HepG2 (cell line): Measurements from ENCODE around the gene VWA3B. TPM values are rescaled to one million over a fixed set of nuclear protein-coding genes. Genes with fewer than 3 reads are reported as not detected.

ENCODE experiments used
- ATAC-seq: fragments of 200-7000 bp; cut with Tn5 transposase; 3 replicates; pipeline ENCODE4 v1.9.1; 2020; ENCODE audit warnings: mild to moderate bottlenecking, moderate library complexity
- BruUV-seq: library from RNA; stranded (reverse); fragments of 400-500 nt; replicated peaks from 2 replicates; lab custom pipeline; 2021; lab: Mats Ljungman, UMichigan
- CTCF ChIA-PET: fragments of 300-600 bp; formaldehyde crosslinking; extraction: SDS; loops from one replicate; lab custom pipeline; 2021; ENCODE audit warnings: low total read pairs, inconsistent platforms, low intra/inter-chr PET ratio; lab: Yijun Ruan, JAX
- POLR2A ChIA-PET: fragments of 350-600 bp; sonication (Branson Sonifier 250); formaldehyde crosslinking; loops from one replicate; lab custom pipeline; 2020; ENCODE audit warnings: antibody characterized with exemption, inconsistent platforms; lab: Yijun Ruan, JAX
- DNase-seq: peaks from one replicate; pipeline ENCODE4 v3.0.0-alpha.2; 2015; ENCODE audit warnings: low spot score
- FAIRE-seq: peaks from 3 replicates; lab custom pipeline; 2011; peaks lifted over from hg19 to GRCh38; lab: Jason Lieb, UNC
- H2AFZ ChIP-seq: one replicate; pipeline ENCODE4 v1.6.1; 2011; ENCODE audit warnings: low read length, inconsistent platforms
- H3K27ac ChIP-seq: fragments of 300-600 bp; 3 replicates; pipeline ENCODE4 v1.8.0; 2011; ENCODE audit warnings: mixed run types, mild to moderate bottlenecking, mixed read lengths, low read length, inconsistent platforms; ENCODE audit not compliant: insufficient read depth; ENCODE audit errors: extremely low read length
- H3K27me3 ChIP-seq, 2 experiments: fragments of 200-600 bp in 1 of 2; 2 replicates in 1 of 2; 3 replicates in 1 of 2; pipeline versions ENCODE4 v1.6.0 to v1.8.0; 2011; ENCODE audit warnings: low read length in 2 of 2, mild to moderate bottlenecking in 2 of 2, moderate library complexity in 2 of 2, inconsistent platforms in 1 of 2; ENCODE audit not compliant: insufficient read depth in 2 of 2, control insufficient read depth in 1 of 2
- H3K36me3 ChIP-seq, 2 experiments: fragments of 200-600 bp in 1 of 2; replicated peaks in 1 of 2; 2 replicates in 1 of 2; 3 replicates in 1 of 2; pipeline versions ENCODE4 v1.5.1 to v1.8.0; 2011; ENCODE audit warnings: low read length in 2 of 2, inconsistent platforms in 1 of 2; ENCODE audit not compliant: insufficient read depth in 2 of 2, control insufficient read depth in 1 of 2
- H3K4me1 ChIP-seq: 2 replicates; pipeline ENCODE4 v1.5.1; 2012; ENCODE audit warnings: low read length, inconsistent platforms; ENCODE audit not compliant: insufficient read depth
- H3K4me2 ChIP-seq: 2 replicates; pipeline ENCODE4 v1.6.0; 2011; ENCODE audit warnings: low read depth, low read length, inconsistent platforms
- H3K4me3 ChIP-seq, 3 experiments: fragments of 200-600 bp in 1 of 3; sonication (generic), shearing (Covaris generic) in 1 of 3; replicated peaks in 1 of 3; 2 replicates each; pipeline ENCODE4 v1.5.1; 2011 to 2016; ENCODE audit warnings: low read length in 3 of 3, inconsistent platforms in 2 of 3, low read depth in 2 of 3, mild to moderate bottlenecking in 2 of 3, control low read depth in 1 of 3, mixed read lengths in 1 of 3; ENCODE audit not compliant: insufficient read depth in 1 of 3
- H3K79me2 ChIP-seq: one replicate; pipeline ENCODE4 v1.6.1; 2011; ENCODE audit warnings: low read length, inconsistent platforms; ENCODE audit not compliant: insufficient read depth
- H3K9ac ChIP-seq: 2 replicates; pipeline ENCODE4 v1.6.0; 2011; ENCODE audit warnings: mild to moderate bottlenecking, low read depth, low read length, inconsistent platforms; ENCODE audit not compliant: insufficient read depth
- H3K9me3 ChIP-seq: 2 replicates; pipeline ENCODE4 v1.5.1; 2012; ENCODE audit warnings: mild to moderate bottlenecking, low read length
- H4K20me1 ChIP-seq: 2 replicates; pipeline ENCODE4 v1.6.0; 2011; ENCODE audit warnings: inconsistent platforms, mild to moderate bottlenecking, low read length, moderate library complexity; ENCODE audit not compliant: insufficient read depth
- CREB3 ChIP-seq: sonication (generic); formaldehyde crosslinking; IDR thresholded peaks from 2 replicates; pipeline ENCODE4 v1.5.0; 2020; ENCODE audit warnings: missing genetic modification reagents
- CSRNP2 ChIP-seq: sonication (generic); formaldehyde crosslinking; conservative IDR thresholded peaks from 2 replicates; pipeline ENCODE4 v1.8.0; 2022; ENCODE audit warnings: low read depth, missing genetic modification reagents
- DDIT3 ChIP-seq: sonication (generic); formaldehyde crosslinking; IDR thresholded peaks from 2 replicates; pipeline ENCODE4 v1.4.0; 2020; ENCODE audit warnings: mild to moderate bottlenecking, missing genetic modification reagents
- MBNL3 ChIP-seq: fragments of 250-450 bp; sonication (Bioruptor Pico); conservative IDR thresholded peaks from 2 replicates; pipeline ENCODE4 v1.8.0; 2022; ENCODE audit warnings: mild to moderate bottlenecking, inconsistent platforms
- MXD3 ChIP-seq: IDR thresholded peaks from 2 replicates; pipeline ENCODE4 v1.6.1; 2016; ENCODE audit warnings: mild to moderate bottlenecking, missing biosample characterization, missing genetic modification reagents
- PTBP1 ChIP-seq: fragments of 200-400 bp; formaldehyde crosslinking; IDR thresholded peaks from 2 replicates; pipeline ENCODE4 v1.6.1; 2018; ENCODE audit warnings: low read length, low read depth; ENCODE audit not compliant: poor library complexity, severe bottlenecking
- SIX4 ChIP-seq: sonication (generic); formaldehyde crosslinking; IDR thresholded peaks from 2 replicates; pipeline ENCODE4 v1.4.0; 2020; ENCODE audit warnings: missing genetic modification reagents
- TFE3 ChIP-seq: IDR thresholded peaks from 2 replicates; pipeline ENCODE4 v1.6.1; 2016
- ZNF160 ChIP-seq: sonication (generic); formaldehyde crosslinking; IDR thresholded peaks from 2 replicates; pipeline ENCODE4 v1.8.0; 2022; ENCODE audit warnings: mild to moderate bottlenecking, inconsistent platforms, missing genetic modification reagents
- ZNF17 ChIP-seq: sonication (generic); formaldehyde crosslinking; IDR thresholded peaks from 2 replicates; pipeline ENCODE4 v1.5.0; 2020; ENCODE audit warnings: mild to moderate bottlenecking, missing genetic modification reagents
- ZNF282 ChIP-seq: fragments of 450-650 bp; IDR thresholded peaks from 2 replicates; pipeline ENCODE4 v1.6.1; 2018; ENCODE audit not compliant: partially characterized antibody
- ZNF354B ChIP-seq: sonication (generic); formaldehyde crosslinking; IDR thresholded peaks from 2 replicates; pipeline ENCODE4 v1.8.0; 2022; ENCODE audit warnings: mild to moderate bottlenecking, missing genetic modification reagents
- ZNF460 ChIP-seq: sonication (generic); formaldehyde crosslinking; IDR thresholded peaks from 2 replicates; pipeline ENCODE4 v1.5.1; 2020; ENCODE audit warnings: missing genetic modification reagents, mild to moderate bottlenecking, borderline replicate concordance
- ZNF512B ChIP-seq: sonication (generic); formaldehyde crosslinking; IDR thresholded peaks from 2 replicates; pipeline ENCODE4 v1.5.1; 2020; ENCODE audit warnings: missing genetic modification reagents, mild to moderate bottlenecking, borderline replicate concordance
- ZNF605 ChIP-seq: sonication (generic); formaldehyde crosslinking; IDR thresholded peaks from 2 replicates; pipeline ENCODE4 v1.8.0; 2022; ENCODE audit warnings: mild to moderate bottlenecking, missing genetic modification reagents
- ZNF790 ChIP-seq: sonication (generic); formaldehyde crosslinking; IDR thresholded peaks from 2 replicates; pipeline ENCODE4 v1.8.0; 2022; ENCODE audit warnings: missing genetic modification reagents, mild to moderate bottlenecking, borderline replicate concordance
- WGBS: methylation state at CpG from one replicate; pipeline ENCODE4 v1.1.6; 2017; ENCODE audit warnings: low lambda C conversion rate; 5-methylcytosine and 5-hydroxymethylcytosine counted together
- in situ Hi-C: cut with HindIII; loops from 2 replicates; pipeline ENCODE4 v1.10.0; 2017; ENCODE audit warnings: low pct_unique_long_range_greater_than_20kb; ENCODE audit not compliant: extremely low pct_ligation_motif_present
- intact Hi-C: fragments of 100-400 bp; cut with micrococcal nuclease; formaldehyde crosslinking; loops from one replicate; pipeline ENCODE4 v1.10.0; 2022; ENCODE audit not compliant: unreplicated experiment
- polyA plus RNA-seq, 8 experiments: library from polyadenylated mRNA; depleted of rRNA in 3 of 8; stranded (reverse) in 7 of 8; unstranded in 1 of 8; fragments of >200 nt; fragmentation: Illumina TruSeq in 4 of 8; extraction: Trizol in 4 of 8; gene quantifications; 2 replicates each; pipeline versions ENCODE4 v1.2.1 to v1.2.3, GENCODE V29; 2011 to 2016; ENCODE audit warnings: low read depth in 4 of 8, missing spikeins in 1 of 8, mixed read lengths in 1 of 8; ENCODE audit not compliant: insufficient read depth in 1 of 8
- total RNA-seq, 5 experiments: library from RNA; depleted of rRNA; stranded (reverse); fragments of >200 nt; fragmentation: Illumina TruSeq; extraction: Trizol; gene quantifications; 2 replicates each; pipeline ENCODE4 v1.2.3, GENCODE V29; 2016; ENCODE audit warnings: low read depth in 1 of 5

VWA3B gene
- total and polyA plus RNA-seq, 2 of the 13 experiments (the other 11 are each of a cell fraction or from before 2014, with no cell fraction given) = not detected

GRCh38 chr2:98324181-98324580 lies 237.2 kb downstream of the VWA3B start:
- no peak overlapping the region for H3K4me2 ChIP-seq
- ATAC-seq (no peak), DNase-seq (no peak), FAIRE-seq (no peak)
- H4K20me1 ChIP-seq = no peaks in the 10 kb centered on the region
- no peak overlapping the region for H3K4me3 ChIP-seq
- H3K79me2 ChIP-seq = no peaks in the 10 kb centered on the region
- no peak overlapping the region for H3K9ac ChIP-seq
- H3K36me3 ChIP-seq = no peaks in the 10 kb centered on the region
- BruUV-seq = no TSS peak
- CTCF ChIA-PET = no interaction called here
- no peak overlapping the region for H3K27ac ChIP-seq
- intact Hi-C loops (no loop called here), in situ Hi-C loops (no loop called here)
- H3K27me3 ChIP-seq = no peaks in the 10 kb centered on the region
- WGBS = 21% methylated on average over 2 of the region's 2 CpGs
- H2AFZ ChIP-seq = no peak overlapping the region
- no peaks in the 10 kb centered on the region for H3K4me1 ChIP-seq
- H3K9me3 ChIP-seq = peaks cover 50% of the 10 kb centered on the region
- POLR2A ChIA-PET = no interaction called here
- no peak for TF ChIP-seq ZNF512B (CRISPR knock-in tag)
- no peak for TF ChIP-seq DDIT3 (CRISPR knock-in tag)
- no peak for TF ChIP-seq ZNF790 (CRISPR knock-in tag)
- TF ChIP-seq PTBP1 = no peak
- no peak for TF ChIP-seq MBNL3
- TF ChIP-seq TFE3 (CRISPR knock-in tag) = no peak
- no peak for TF ChIP-seq ZNF17 (CRISPR knock-in tag)
- no peak for TF ChIP-seq CREB3 (CRISPR knock-in tag)
- no peak for TF ChIP-seq ZNF282
- no peak for TF ChIP-seq ZNF354B (CRISPR knock-in tag)
- no peak for TF ChIP-seq CSRNP2 (CRISPR knock-in tag)
- no peak for TF ChIP-seq MXD3 (CRISPR knock-in tag)
- no peak for TF ChIP-seq ZNF160 (CRISPR knock-in tag)
- no peak for TF ChIP-seq ZNF605
- TF ChIP-seq ZNF460 (CRISPR knock-in tag) = no peak
- TF ChIP-seq SIX4 = no peak
